HepG2 (cell line): ENCODE results near the gene AKAIN1. TPM values are rescaled to one million over a fixed set of nuclear protein-coding genes. Genes with fewer than 3 reads are reported as not detected.

Experiments
- CHD2 ChIP-seq: IDR thresholded peaks from 2 replicates; pipeline ENCODE4 v1.6.1; 2011; ENCODE audit warnings: low read depth, low read length, improper control_type of control experiment
- DR1 ChIP-seq: sonication (generic); formaldehyde crosslinking; IDR thresholded peaks from 2 replicates; pipeline ENCODE4 v1.8.0; 2021; ENCODE audit warnings: mild to moderate bottlenecking, missing genetic modification reagents, inconsistent platforms
- MYNN ChIP-seq: sonication (generic); formaldehyde crosslinking; IDR thresholded peaks from 2 replicates; pipeline ENCODE4 v1.4.0; 2020; ENCODE audit warnings: mild to moderate bottlenecking, low read depth, missing genetic modification reagents
- SKI ChIP-seq: fragments of 450-650 bp; IDR thresholded peaks from one replicate; pipeline ENCODE4 v1.6.1; 2018; ENCODE audit warnings: mild to moderate bottlenecking; ENCODE audit not compliant: partially characterized antibody
- SMAD1 ChIP-seq: sonication (generic); formaldehyde crosslinking; IDR thresholded peaks from 2 replicates; pipeline ENCODE4 v1.4.0; 2020; ENCODE audit warnings: missing genetic modification reagents, low read depth, mild to moderate bottlenecking, borderline replicate concordance
- TCF7 ChIP-seq: sonication (generic); IDR thresholded peaks from 2 replicates; pipeline ENCODE4 v1.6.1; 2016; ENCODE audit warnings: antibody characterized with exemption, low read depth
- ZNF253 ChIP-seq: sonication (generic); formaldehyde crosslinking; IDR thresholded peaks from 2 replicates; pipeline ENCODE4 v1.8.0; 2022; ENCODE audit warnings: mild to moderate bottlenecking, missing genetic modification reagents, borderline replicate concordance
- ZNF749 ChIP-seq: sonication (generic); formaldehyde crosslinking; IDR thresholded peaks from 2 replicates; pipeline ENCODE4 v1.8.0; 2022; ENCODE audit warnings: mild to moderate bottlenecking, missing genetic modification reagents, moderate library complexity, borderline replicate concordance
- polyA plus RNA-seq, 8 experiments: library from polyadenylated mRNA; depleted of rRNA in 3 of 8; stranded (reverse) in 7 of 8; unstranded in 1 of 8; fragments of >200 nt; fragmentation: Illumina TruSeq in 4 of 8; extraction: Trizol in 4 of 8; gene quantifications; 2 replicates each; pipeline versions ENCODE4 v1.2.1 to v1.2.3, GENCODE V29; 2011 to 2016; ENCODE audit warnings: low read depth in 4 of 8, missing spikeins in 1 of 8, mixed read lengths in 1 of 8; ENCODE audit not compliant: insufficient read depth in 1 of 8
- total RNA-seq, 5 experiments: library from RNA; depleted of rRNA; stranded (reverse); fragments of >200 nt; fragmentation: Illumina TruSeq; extraction: Trizol; gene quantifications; 2 replicates each; pipeline ENCODE4 v1.2.3, GENCODE V29; 2016; ENCODE audit warnings: low read depth in 1 of 5
- TF ChIP-seq, protein P1 (sequence below): sonication (generic); formaldehyde crosslinking; IDR thresholded peaks from 2 replicates; pipeline ENCODE4 v1.5.0; 2020; ENCODE audit warnings: mild to moderate bottlenecking, missing genetic modification reagents, borderline replicate concordance
- TF ChIP-seq, protein P2 (sequence below): sonication (generic); formaldehyde crosslinking; IDR thresholded peaks from 2 replicates; pipeline ENCODE4 v1.4.0; 2020; ENCODE audit warnings: missing genetic modification reagents
- TF ChIP-seq, protein P3 (sequence below): IDR thresholded peaks from 2 replicates; pipeline ENCODE4 v1.6.1; 2018; ENCODE audit warnings: missing genetic modification reagents
- TF ChIP-seq, protein P4 (sequence below): sonication (generic); formaldehyde crosslinking; IDR thresholded peaks from 2 replicates; pipeline ENCODE4 v1.4.0; 2020; ENCODE audit warnings: mild to moderate bottlenecking, missing genetic modification reagents

The AKAIN1 gene
- total and polyA plus RNA-seq, 2 of the 13 experiments (the other 11 are each of a cell fraction or from before 2014, with no cell fraction given), result not detected

DNA sequence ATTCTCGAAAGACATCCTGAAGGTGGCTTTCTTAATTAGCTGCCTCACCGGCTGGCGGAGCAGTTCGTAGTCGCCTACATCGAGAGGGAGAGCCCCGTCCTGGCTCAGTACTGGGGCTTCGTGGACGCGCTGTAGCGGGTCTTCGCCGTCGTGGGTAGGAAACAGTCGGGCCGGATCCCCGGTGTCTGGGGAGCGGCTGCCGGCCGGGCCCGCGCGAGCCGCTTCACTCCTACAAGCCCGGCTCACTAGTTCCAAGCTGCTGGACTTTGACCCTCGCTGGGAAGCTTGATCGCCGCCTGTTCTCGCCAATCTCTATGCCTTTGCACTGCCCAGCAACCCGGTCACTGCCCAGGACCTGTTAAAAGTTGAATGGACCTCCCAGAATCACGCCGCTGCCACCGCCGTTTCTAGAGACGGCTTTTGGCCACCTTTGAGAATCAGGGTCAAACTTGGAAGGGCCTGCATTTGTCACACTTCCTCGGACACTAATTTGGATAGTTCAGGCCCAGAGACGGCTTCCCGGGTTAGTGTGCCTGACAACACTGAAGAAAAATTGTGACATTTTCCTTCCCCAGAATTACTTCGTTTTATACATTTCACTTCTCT, 41.4 kb upstream of the AKAIN1 start (continued):
- TF ChIP-seq, protein P1, sequence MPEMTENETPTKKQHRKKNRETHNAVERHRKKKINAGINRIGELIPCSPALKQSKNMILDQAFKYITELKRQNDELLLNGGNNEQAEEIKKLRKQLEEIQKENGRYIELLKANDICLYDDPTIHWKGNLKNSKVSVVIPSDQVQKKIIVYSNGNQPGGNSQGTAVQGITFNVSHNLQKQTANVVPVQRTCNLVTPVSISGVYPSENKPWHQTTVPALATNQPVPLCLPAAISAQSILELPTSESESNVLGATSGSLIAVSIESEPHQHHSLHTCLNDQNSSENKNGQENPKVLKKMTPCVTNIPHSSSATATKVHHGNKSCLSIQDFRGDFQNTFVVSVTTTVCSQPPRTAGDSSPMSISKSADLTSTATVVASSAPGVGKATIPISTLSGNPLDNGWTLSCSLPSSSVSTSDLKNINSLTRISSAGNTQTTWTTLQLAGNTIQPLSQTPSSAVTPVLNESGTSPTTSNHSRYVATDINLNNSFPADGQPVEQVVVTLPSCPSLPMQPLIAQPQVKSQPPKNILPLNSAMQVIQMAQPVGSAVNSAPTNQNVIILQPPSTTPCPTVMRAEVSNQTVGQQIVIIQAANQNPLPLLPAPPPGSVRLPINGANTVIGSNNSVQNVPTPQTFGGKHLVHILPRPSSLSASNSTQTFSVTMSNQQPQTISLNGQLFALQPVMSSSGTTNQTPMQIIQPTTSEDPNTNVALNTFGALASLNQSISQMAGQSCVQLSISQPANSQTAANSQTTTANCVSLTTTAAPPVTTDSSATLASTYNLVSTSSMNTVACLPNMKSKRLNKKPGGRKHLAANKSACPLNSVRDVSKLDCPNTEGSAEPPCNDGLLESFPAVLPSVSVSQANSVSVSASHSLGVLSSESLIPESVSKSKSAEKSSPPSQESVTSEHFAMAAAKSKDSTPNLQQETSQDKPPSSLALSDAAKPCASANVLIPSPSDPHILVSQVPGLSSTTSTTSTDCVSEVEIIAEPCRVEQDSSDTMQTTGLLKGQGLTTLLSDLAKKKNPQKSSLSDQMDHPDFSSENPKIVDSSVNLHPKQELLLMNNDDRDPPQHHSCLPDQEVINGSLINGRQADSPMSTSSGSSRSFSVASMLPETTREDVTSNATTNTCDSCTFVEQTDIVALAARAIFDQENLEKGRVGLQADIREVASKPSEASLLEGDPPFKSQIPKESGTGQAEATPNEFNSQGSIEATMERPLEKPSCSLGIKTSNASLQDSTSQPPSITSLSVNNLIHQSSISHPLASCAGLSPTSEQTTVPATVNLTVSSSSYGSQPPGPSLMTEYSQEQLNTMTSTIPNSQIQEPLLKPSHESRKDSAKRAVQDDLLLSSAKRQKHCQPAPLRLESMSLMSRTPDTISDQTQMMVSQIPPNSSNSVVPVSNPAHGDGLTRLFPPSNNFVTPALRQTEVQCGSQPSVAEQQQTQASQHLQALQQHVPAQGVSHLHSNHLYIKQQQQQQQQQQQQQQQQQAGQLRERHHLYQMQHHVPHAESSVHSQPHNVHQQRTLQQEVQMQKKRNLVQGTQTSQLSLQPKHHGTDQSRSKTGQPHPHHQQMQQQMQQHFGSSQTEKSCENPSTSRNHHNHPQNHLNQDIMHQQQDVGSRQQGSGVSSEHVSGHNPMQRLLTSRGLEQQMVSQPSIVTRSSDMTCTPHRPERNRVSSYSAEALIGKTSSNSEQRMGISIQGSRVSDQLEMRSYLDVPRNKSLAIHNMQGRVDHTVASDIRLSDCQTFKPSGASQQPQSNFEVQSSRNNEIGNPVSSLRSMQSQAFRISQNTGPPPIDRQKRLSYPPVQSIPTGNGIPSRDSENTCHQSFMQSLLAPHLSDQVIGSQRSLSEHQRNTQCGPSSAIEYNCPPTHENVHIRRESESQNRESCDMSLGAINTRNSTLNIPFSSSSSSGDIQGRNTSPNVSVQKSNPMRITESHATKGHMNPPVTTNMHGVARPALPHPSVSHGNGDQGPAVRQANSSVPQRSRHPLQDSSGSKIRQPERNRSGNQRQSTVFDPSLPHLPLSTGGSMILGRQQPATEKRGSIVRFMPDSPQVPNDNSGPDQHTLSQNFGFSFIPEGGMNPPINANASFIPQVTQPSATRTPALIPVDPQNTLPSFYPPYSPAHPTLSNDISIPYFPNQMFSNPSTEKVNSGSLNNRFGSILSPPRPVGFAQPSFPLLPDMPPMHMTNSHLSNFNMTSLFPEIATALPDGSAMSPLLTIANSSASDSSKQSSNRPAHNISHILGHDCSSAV, result no peak
- TF ChIP-seq ZNF749 (CRISPR knock-in tag), result no peak
- TF ChIP-seq, protein P2, sequence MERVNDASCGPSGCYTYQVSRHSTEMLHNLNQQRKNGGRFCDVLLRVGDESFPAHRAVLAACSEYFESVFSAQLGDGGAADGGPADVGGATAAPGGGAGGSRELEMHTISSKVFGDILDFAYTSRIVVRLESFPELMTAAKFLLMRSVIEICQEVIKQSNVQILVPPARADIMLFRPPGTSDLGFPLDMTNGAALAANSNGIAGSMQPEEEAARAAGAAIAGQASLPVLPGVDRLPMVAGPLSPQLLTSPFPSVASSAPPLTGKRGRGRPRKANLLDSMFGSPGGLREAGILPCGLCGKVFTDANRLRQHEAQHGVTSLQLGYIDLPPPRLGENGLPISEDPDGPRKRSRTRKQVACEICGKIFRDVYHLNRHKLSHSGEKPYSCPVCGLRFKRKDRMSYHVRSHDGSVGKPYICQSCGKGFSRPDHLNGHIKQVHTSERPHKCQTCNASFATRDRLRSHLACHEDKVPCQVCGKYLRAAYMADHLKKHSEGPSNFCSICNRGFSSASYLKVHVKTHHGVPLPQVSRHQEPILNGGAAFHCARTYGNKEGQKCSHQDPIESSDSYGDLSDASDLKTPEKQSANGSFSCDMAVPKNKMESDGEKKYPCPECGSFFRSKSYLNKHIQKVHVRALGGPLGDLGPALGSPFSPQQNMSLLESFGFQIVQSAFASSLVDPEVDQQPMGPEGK (CRISPR knock-in tag), result no peak
- TF ChIP-seq ZNF253 (CRISPR knock-in tag), result no peak; the same call in 1 of the 2 replicates
- TF ChIP-seq TCF7, result no peak
- TF ChIP-seq, protein P3, sequence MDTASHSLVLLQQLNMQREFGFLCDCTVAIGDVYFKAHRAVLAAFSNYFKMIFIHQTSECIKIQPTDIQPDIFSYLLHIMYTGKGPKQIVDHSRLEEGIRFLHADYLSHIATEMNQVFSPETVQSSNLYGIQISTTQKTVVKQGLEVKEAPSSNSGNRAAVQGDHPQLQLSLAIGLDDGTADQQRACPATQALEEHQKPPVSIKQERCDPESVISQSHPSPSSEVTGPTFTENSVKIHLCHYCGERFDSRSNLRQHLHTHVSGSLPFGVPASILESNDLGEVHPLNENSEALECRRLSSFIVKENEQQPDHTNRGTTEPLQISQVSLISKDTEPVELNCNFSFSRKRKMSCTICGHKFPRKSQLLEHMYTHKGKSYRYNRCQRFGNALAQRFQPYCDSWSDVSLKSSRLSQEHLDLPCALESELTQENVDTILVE (CRISPR knock-in tag), result no peak
- TF ChIP-seq SKI, result no peak
- no peak for TF ChIP-seq MYNN (CRISPR knock-in tag)
- no peak for TF ChIP-seq CHD2
- no peak for TF ChIP-seq DR1 (CRISPR knock-in tag)
- TF ChIP-seq SMAD1 (CRISPR knock-in tag), result no peak
- TF ChIP-seq, protein P4, sequence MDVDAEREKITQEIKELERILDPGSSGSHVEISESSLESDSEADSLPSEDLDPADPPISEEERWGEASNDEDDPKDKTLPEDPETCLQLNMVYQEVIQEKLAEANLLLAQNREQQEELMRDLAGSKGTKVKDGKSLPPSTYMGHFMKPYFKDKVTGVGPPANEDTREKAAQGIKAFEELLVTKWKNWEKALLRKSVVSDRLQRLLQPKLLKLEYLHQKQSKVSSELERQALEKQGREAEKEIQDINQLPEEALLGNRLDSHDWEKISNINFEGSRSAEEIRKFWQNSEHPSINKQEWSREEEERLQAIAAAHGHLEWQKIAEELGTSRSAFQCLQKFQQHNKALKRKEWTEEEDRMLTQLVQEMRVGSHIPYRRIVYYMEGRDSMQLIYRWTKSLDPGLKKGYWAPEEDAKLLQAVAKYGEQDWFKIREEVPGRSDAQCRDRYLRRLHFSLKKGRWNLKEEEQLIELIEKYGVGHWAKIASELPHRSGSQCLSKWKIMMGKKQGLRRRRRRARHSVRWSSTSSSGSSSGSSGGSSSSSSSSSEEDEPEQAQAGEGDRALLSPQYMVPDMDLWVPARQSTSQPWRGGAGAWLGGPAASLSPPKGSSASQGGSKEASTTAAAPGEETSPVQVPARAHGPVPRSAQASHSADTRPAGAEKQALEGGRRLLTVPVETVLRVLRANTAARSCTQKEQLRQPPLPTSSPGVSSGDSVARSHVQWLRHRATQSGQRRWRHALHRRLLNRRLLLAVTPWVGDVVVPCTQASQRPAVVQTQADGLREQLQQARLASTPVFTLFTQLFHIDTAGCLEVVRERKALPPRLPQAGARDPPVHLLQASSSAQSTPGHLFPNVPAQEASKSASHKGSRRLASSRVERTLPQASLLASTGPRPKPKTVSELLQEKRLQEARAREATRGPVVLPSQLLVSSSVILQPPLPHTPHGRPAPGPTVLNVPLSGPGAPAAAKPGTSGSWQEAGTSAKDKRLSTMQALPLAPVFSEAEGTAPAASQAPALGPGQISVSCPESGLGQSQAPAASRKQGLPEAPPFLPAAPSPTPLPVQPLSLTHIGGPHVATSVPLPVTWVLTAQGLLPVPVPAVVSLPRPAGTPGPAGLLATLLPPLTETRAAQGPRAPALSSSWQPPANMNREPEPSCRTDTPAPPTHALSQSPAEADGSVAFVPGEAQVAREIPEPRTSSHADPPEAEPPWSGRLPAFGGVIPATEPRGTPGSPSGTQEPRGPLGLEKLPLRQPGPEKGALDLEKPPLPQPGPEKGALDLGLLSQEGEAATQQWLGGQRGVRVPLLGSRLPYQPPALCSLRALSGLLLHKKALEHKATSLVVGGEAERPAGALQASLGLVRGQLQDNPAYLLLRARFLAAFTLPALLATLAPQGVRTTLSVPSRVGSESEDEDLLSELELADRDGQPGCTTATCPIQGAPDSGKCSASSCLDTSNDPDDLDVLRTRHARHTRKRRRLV (CRISPR knock-in tag), result 0 out of 2 replicates have a peak, but pooled peaks have one; percentile 6
